B cell (primary cell): Measurements from ENCODE around the gene PACSIN2.

Experiments used
- CTCF ChIP-seq: fragments of 200-600 bp; IDR thresholded peaks from one replicate; pipeline ENCODE4 v1.8.0; 2022; ENCODE audit warnings: antibody characterized with exemption, mild to moderate bottlenecking
- EZH2 ChIP-seq: IDR thresholded peaks from 2 replicates; pipeline ENCODE4 v1.6.1; 2012; ENCODE audit warnings: borderline replicate concordance, low read depth, mild to moderate bottlenecking, moderate library complexity, low read length; ENCODE audit not compliant: insufficient read depth, poor library complexity, severe bottlenecking

- TF ChIP-seq CTCF (no peak), EZH2 (no peak)
Observed at GRCh38 chr22:42983470-42983869, 31.5 kb downstream of the PACSIN2 start.
